Astrocyte of the cerebellum (primary cell): Measurements from ENCODE around the gene LDHB.

ENCODE experiments used
- DNase-seq: peaks from one replicate; pipeline ENCODE4 v3.0.0-alpha.2; 2011; ENCODE audit warnings: low read depth
- H3K4me3 ChIP-seq: 2 replicates; pipeline ENCODE4 v1.5.1; 2011; ENCODE audit warnings: mild to moderate bottlenecking, low read depth, low read length, moderate library complexity
- in situ Hi-C: cut with HindIII; loops from 2 replicates; pipeline ENCODE4 v1.10.0; 2017; ENCODE audit warnings: low sequenced_read_pairs
- TF ChIP-seq, protein P1 (sequence below): IDR thresholded peaks from 2 replicates; pipeline ENCODE4 v1.5.1; 2012; ENCODE audit warnings: low read length, low read depth, moderate library complexity, mild to moderate bottlenecking; ENCODE audit errors: missing control alignments

Gene LDHB

DNA sequence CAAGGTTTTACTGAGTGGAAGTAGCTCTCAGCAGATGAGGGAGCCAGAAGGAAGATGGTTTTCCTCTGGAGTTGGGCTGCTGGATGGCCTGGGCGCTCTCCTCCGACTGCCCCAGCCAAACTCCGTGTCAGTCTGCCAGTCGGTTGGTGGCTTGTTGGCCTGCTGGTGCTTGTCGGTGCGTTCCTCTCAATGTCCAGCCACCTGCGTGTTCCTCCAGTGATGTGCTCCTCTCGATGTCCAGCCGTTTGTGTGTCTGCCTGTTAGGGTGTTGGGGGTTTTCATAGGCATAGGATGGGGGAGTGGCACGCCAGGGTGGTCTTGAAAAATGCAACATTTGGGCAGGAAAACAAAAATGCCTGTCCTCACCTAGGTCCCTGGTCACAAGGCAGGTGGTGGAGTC lies 37.0 kb upstream of the LDHB start:
- DNase-seq: no peak
- H3K4me3 ChIP-seq: no peak overlapping the region
- TF ChIP-seq, protein P1, sequence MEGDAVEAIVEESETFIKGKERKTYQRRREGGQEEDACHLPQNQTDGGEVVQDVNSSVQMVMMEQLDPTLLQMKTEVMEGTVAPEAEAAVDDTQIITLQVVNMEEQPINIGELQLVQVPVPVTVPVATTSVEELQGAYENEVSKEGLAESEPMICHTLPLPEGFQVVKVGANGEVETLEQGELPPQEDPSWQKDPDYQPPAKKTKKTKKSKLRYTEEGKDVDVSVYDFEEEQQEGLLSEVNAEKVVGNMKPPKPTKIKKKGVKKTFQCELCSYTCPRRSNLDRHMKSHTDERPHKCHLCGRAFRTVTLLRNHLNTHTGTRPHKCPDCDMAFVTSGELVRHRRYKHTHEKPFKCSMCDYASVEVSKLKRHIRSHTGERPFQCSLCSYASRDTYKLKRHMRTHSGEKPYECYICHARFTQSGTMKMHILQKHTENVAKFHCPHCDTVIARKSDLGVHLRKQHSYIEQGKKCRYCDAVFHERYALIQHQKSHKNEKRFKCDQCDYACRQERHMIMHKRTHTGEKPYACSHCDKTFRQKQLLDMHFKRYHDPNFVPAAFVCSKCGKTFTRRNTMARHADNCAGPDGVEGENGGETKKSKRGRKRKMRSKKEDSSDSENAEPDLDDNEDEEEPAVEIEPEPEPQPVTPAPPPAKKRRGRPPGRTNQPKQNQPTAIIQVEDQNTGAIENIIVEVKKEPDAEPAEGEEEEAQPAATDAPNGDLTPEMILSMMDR: no peak
- in situ Hi-C loops: no loop called here

DNA sequence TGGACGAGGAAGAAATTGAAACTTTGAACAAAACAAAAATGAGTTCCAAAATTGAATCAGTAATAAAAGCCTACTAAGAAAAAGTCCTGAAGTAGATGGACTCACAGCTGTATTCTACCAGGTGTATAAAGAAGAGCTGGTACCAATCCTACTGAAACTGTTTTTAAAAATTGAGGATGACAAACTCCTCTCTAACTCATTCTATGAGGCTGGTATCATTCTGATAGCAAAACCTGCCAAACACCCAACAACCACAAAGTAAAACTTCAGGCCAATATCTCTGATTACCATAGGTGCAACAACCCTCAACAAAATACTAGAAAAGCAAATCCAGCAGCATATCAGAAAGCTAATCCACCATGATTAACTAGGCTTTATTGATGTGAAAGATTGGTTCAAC lies 33.9 kb upstream of the LDHB start:
- in situ Hi-C loops: no loop called here
- no peak for DNase-seq
- no peak overlapping the region for H3K4me3 ChIP-seq
- TF ChIP-seq, protein P1: no peak

DNA sequence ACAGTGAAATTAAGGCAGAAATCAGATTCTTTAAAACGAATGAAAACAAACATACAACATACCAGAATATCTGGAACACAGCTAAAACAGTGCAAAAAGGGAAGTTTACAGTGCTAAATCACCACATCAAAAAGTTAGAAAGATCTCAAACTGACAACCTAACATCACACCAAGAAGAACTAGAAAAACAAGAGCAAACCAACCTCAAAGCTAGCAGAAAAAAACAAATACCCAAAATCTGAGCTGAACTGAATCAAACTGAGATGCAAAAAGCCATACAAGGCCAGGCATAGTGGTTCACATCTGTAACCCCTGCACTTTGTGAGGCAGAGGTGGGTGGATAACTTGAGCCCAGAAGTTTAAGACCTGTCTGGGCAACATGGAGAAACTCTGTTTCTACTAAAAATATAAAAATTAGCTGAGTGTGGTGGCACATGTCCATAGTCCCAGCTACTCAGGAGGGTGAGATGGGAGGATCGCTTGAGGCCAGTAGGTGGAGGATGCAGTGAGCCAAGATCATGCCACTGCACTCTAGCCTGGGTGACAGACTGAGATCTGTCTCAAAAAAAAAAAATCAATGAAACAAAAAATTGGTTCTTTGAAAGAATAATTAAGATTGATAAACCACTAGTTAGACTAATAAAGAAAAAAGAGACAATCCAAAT lies 33.2 kb upstream of the LDHB start:
- no peak overlapping the region for H3K4me3 ChIP-seq
- in situ Hi-C loops: no loop called here
- no peak for DNase-seq
- TF ChIP-seq, protein P1: no peak

DNA sequence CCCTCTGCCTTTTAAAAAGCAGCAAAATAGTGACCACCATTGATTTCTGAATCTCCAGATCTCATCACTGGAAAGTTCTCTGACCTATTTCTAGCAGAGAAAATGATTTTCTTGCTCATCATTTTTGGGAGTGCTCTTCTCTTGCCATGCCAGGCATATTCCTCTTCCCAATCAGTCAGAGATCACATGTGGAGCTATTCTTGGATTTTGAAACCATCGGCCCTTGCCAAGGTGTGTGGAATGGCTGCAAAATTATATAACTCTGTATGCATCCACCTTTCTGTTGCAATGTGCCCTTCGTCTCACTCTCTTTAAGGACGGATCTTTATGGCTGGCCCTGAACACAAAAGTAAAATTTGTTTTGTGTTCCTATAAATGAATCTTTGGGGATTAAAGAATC lies 25.5 kb upstream of the LDHB start:
- H3K4me3 ChIP-seq: no peak overlapping the region
- in situ Hi-C loops: no loop called here
- TF ChIP-seq, protein P1: no peak
- DNase-seq: no peak

DNA sequence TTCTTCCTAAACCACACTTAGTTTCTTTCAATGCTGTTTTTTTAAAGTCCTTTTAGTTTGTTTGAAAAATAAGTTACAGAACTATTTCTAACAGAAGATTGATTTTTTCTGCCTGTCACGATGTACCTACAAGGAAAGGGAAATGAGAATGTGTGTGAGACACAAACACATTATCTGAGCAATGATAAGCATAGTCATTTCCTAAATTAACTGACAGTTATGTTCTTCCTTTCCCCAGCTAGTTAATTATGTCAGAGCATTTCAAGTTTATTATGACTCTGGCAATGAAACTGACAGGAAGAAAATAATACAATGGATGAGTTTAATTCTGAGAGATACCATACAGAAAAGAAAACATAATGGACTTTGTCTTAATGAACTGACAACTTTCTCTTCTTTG lies 21.3 kb upstream of the LDHB start:
- TF ChIP-seq, protein P1: no peak
- in situ Hi-C loops: no loop called here
- no peak for DNase-seq
- no peak overlapping the region for H3K4me3 ChIP-seq

DNA sequence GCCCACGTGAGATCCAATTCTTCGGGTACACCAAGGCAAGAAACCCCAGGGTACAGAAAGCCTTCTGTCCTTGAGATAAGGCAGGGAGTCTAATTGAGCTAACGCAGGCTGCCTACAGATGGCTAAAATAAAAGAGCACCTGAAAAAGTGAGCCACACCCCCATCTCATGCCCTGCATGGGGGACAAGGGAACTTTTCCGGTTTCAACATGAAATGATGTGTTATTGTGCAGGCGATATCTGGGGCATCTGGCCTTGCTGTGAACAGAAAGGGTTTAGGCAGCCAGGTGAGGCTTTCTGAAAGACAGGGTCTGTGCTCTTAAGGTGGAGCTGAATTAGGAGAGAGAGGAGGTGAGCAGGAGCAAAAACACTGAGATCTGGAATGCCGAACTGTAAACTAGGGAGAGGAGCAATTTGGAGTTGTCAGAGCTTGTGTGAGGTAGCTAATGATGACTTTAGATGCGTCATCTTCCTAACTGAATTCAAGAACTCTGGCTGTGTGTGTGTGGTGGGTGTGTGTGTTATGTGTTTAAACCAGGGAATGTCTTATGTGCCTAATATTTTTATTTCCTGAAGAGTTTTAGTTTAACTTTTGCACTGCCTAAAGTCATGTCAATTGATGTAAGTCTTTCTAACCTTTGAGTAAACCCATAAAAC lies 20.1 kb upstream of the LDHB start:
- in situ Hi-C loops: no loop called here

More for the DNA sequence above, 20.1 kb upstream of the LDHB start:
- H3K4me3 ChIP-seq: no peak overlapping the region
- DNase-seq: no peak
- TF ChIP-seq, protein P1: no peak
